ENCODE data around the gene CLTC. TPM values are rescaled to one million over a fixed set of nuclear protein-coding genes. Genes with fewer than 3 reads are reported as not detected.

Gene CLTC
- polyA plus RNA-seq, 1 of the 3 experiments (the other 2 are of a cell fraction): 160 TPM

DNA sequence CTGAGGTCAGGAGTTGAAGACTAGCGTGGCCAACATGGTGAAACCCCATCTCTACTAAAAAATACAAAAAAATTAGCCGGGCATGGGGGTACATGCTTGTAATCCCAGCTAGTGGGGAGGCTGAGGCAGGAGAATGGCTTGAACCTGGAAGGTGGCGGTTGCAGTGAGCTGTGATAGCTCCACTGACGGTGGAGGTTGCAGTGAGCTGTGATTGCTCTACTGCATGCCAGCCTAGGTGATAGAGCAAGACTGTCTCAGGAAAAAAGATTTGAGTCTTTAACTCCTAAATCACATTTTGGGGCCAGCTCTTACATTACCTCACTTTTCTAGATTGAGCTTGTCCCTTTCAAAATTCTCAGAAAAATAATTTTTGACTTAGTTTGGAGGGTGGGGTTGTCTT lies 102.9 kb downstream of the CLTC start:
- 99% methylated on average over 4 of the region's 4 CpGs for WGBS (ENCODE audit: low lambda C conversion rate)
- H3K4me2 ChIP-seq: no peak overlapping the region
- H3K79me2 ChIP-seq (ENCODE audit: insufficient read depth): peaks cover 99% of the 10 kb centered on the region
- no peak overlapping the region for H3K27ac ChIP-seq (ENCODE audit: low read depth in 2 of 2, low read length in 1 of 2)
- peaks cover 0 to 11% of the 10 kb centered on the region in 2 experiments; a peak in 1 of 4 replicates for H3K4me1 ChIP-seq (ENCODE audit: control insufficient read depth in 1 of 2, insufficient read depth in 2 of 2, low read depth in 1 of 2, low read length in 1 of 2)
- TF ChIP-seq NRF1 (IDR thresholded peaks at IDR 0.05; ENCODE audit: low read depth, low read length) (no peak), MXI1 (IDR thresholded peaks at IDR 0.05; ENCODE audit: low read depth, low read length) (no peak), RFX5 (IDR thresholded peaks at IDR 0.05; ENCODE audit: low read length) (no peak), RAD21 (IDR thresholded peaks at IDR 0.05; ENCODE audit: low read length) (no peak), FOSL2 (IDR thresholded peaks at IDR 0.05; ENCODE audit: borderline replicate concordance, low read depth) (no peak), YY1 (IDR thresholded peaks at IDR 0.05; ENCODE audit: low read depth) (no peak), FOXJ3 (CRISPR knock-in tag; IDR thresholded peaks at IDR 0.05) (no peak), SIN3A (IDR thresholded peaks at IDR 0.05; ENCODE audit: borderline replicate concordance, low read depth, low read length) (no peak), FOXM1 (IDR thresholded peaks at IDR 0.05; ENCODE audit: low read depth) (no peak)
- TF ChIP-seq, protein P1, sequence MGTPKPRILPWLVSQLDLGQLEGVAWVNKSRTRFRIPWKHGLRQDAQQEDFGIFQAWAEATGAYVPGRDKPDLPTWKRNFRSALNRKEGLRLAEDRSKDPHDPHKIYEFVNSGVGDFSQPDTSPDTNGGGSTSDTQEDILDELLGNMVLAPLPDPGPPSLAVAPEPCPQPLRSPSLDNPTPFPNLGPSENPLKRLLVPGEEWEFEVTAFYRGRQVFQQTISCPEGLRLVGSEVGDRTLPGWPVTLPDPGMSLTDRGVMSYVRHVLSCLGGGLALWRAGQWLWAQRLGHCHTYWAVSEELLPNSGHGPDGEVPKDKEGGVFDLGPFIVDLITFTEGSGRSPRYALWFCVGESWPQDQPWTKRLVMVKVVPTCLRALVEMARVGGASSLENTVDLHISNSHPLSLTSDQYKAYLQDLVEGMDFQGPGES (IDR thresholded peaks at IDR 0.05; ENCODE audit: low read depth, low read length): no peak
- TF ChIP-seq, protein P2, sequence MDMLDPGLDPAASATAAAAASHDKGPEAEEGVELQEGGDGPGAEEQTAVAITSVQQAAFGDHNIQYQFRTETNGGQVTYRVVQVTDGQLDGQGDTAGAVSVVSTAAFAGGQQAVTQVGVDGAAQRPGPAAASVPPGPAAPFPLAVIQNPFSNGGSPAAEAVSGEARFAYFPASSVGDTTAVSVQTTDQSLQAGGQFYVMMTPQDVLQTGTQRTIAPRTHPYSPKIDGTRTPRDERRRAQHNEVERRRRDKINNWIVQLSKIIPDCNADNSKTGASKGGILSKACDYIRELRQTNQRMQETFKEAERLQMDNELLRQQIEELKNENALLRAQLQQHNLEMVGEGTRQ (IDR thresholded peaks at IDR 0.05; ENCODE audit: borderline replicate concordance, low read depth, low read length): no peak
- TF ChIP-seq, protein P3, sequence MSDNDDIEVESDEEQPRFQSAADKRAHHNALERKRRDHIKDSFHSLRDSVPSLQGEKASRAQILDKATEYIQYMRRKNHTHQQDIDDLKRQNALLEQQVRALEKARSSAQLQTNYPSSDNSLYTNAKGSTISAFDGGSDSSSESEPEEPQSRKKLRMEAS (IDR thresholded peaks at IDR 0.05; ENCODE audit: low read depth): no peak
- ChIA-PET POLR2A (no interaction called here), CTCF (interaction anchor here (2.4 kb wide), 1 partner anchor 30 kb away, joined by 11 read pairs; no protein-coding TSS in a partner anchor)
- no peak overlapping the region for H3K9ac ChIP-seq
- H3K36me3 ChIP-seq (replicated peaks in 1 of 2; ENCODE audit: control insufficient read depth in 1 of 2, insufficient read depth in 2 of 2, low read length in 1 of 2): no peaks in the 10 kb centered on the region
- no peak for DNase-seq
- peaks cover 6% of the 10 kb centered on the region for H3F3A ChIP-seq (replicated peaks; ENCODE audit: insufficient read depth)
- H4K20me1 ChIP-seq (ENCODE audit: insufficient read depth): peaks cover 19% of the 10 kb centered on the region; the same call in 1 of the 2 replicates
- H2AFZ ChIP-seq (ENCODE audit: low read depth): no peak overlapping the region
- no peak overlapping the region for H3K4me3 ChIP-seq (ENCODE audit: low read depth in 2 of 2, low read length in 1 of 2)
- no peaks in the 10 kb centered on the region for H3K9me3 ChIP-seq
- no peaks in the 10 kb centered on the region for H3K27me3 ChIP-seq (ENCODE audit: insufficient read depth)
- H3K9me2 ChIP-seq: no peaks in the 10 kb centered on the region

DNA sequence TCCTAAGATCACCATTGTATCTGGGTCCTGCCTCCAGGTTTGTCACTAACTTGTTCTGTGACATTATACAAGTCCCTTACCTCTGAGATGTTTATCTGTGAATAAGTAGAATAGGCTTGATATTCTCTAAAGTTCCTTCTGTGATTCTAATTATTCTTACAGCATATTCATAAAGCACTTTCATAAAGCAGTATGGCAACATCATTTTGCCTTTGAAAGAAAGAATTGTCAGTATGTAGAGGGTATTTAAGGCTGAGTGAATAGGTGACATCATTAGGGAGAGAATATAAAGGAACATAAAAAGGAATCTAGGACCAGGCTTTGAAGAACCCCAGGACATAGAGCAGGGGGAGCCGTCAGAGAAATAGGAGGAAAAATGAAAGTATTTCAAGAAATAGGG lies 103.3 kb downstream of the CLTC start:
- no peak overlapping the region for H3K9ac ChIP-seq
- H3K9me3 ChIP-seq: no peaks in the 10 kb centered on the region
- peaks cover 6% of the 10 kb centered on the region for H3F3A ChIP-seq (replicated peaks; ENCODE audit: insufficient read depth)
- TF ChIP-seq RAD21 (IDR thresholded peaks at IDR 0.05; ENCODE audit: low read length) (no peak), TCF12 (IDR thresholded peaks at IDR 0.05) (no peak), RFX5 (IDR thresholded peaks at IDR 0.05; ENCODE audit: low read length) (no peak), JUND (IDR thresholded peaks at IDR 0.05) (no peak), FOXJ3 (CRISPR knock-in tag; IDR thresholded peaks at IDR 0.05) (no peak), NFIC (IDR thresholded peaks at IDR 0.05; ENCODE audit: borderline replicate concordance) (no peak), FOSL2 (IDR thresholded peaks at IDR 0.05; ENCODE audit: borderline replicate concordance, low read depth) (no peak), CHD2 (IDR thresholded peaks at IDR 0.05; ENCODE audit: low read length, partially characterized antibody) (no peak), GABPA (IDR thresholded peaks at IDR 0.05; ENCODE audit: low read depth) (no peak)
- TF ChIP-seq, protein P2 (IDR thresholded peaks at IDR 0.05; ENCODE audit: borderline replicate concordance, low read depth, low read length): no peak
- peaks cover 99% of the 10 kb centered on the region for H3K79me2 ChIP-seq (ENCODE audit: insufficient read depth)
- no peaks in the 10 kb centered on the region for H3K27me3 ChIP-seq (ENCODE audit: insufficient read depth)
- no peak overlapping the region for H3K4me2 ChIP-seq
- H3K4me1 ChIP-seq (ENCODE audit: control insufficient read depth in 1 of 2, insufficient read depth in 2 of 2, low read depth in 1 of 2, low read length in 1 of 2): peaks cover 0 to 11% of the 10 kb centered on the region in 2 experiments; a peak in 1 of 4 replicates
- no peak overlapping the region for H2AFZ ChIP-seq (ENCODE audit: low read depth)
- DNase-seq: no peak
- H3K9me2 ChIP-seq: no peaks in the 10 kb centered on the region
- peaks cover 0 to 4% of the 10 kb centered on the region in 2 experiments for H3K36me3 ChIP-seq (replicated peaks in 1 of 2; ENCODE audit: control insufficient read depth in 1 of 2, insufficient read depth in 2 of 2, low read length in 1 of 2)
- peaks cover 19% of the 10 kb centered on the region; the same call in 1 of the 2 replicates for H4K20me1 ChIP-seq (ENCODE audit: insufficient read depth)
- H3K27ac ChIP-seq (ENCODE audit: low read depth in 2 of 2, low read length in 1 of 2): no peak overlapping the region
- H3K4me3 ChIP-seq (ENCODE audit: low read depth in 2 of 2, low read length in 1 of 2): no peak overlapping the region
- WGBS (ENCODE audit: low lambda C conversion rate): 98% methylated on average over 1 of the region's 1 CpG
- ChIA-PET POLR2A (no interaction called here), CTCF (no interaction called here)

All from SK-N-SH (cell line).